HL-60/S4 (cell line): Measurements from ENCODE around the gene PRAMEF11.
"Not testable (repeated sequence)": the region's sequence is repeated elsewhere in the genome, so short reads cannot be mapped to it uniquely, and the experiment has no call there.

ENCODE experiments used
- in situ Hi-C: fragments of 300-500 bp; cut with MboI; formaldehyde crosslinking; loops from 2 replicates; pipeline ENCODE4 v1.14.3; 2022; ENCODE audit warnings: low sequenced_read_pairs

PRAMEF11 gene

GRCh38 chr1:12831310-12831709 is at the start of gene PRAMEF11:
Gene PRAMEF11, minus strand, starts transcription at chr1:12831410. Its CDS starts 2,621 bp downstream, at chr1:12828789.
- in situ Hi-C loops, result not testable (repeated sequence)

- in situ Hi-C loops, result not testable (repeated sequence)
Observed at GRCh38 chr1:12878453-12878852, 47.2 kb upstream of the PRAMEF11 start.

GRCh38 chr1:12863131-12863880 is 32.1 kb upstream of the PRAMEF11 start:
- in situ Hi-C loops, result not testable (repeated sequence)

- in situ Hi-C loops, result not testable (repeated sequence)
Observed at GRCh38 chr1:12856786-12857185, 25.6 kb upstream of the PRAMEF11 start, which contains the start of gene PRAMEF2. Gene PRAMEF2, plus strand, starts transcription at chr1:12857086. Its CDS starts 1,924 bp downstream, at chr1:12859010.

GRCh38 chr1:12851779-12852178 is 20.6 kb upstream of the PRAMEF11 start:
- in situ Hi-C loops, result no loop called here

GRCh38 chr1:12848620-12849019 is 17.4 kb upstream of the PRAMEF11 start, which contains the start of gene HNRNPCL1:
Gene HNRNPCL1, minus strand, starts transcription at chr1:12848720. Its CDS starts 431 bp downstream, at chr1:12848289.
- in situ Hi-C loops, result not testable (repeated sequence)

GRCh38 chr1:12833251-12833650 is 2.0 kb upstream of the PRAMEF11 start:
- in situ Hi-C loops, result not testable (repeated sequence)

GRCh38 chr1:12819061-12819460 is 12.1 kb downstream of the PRAMEF11 start:
- in situ Hi-C loops, result not testable (repeated sequence)

- in situ Hi-C loops, result no loop called here
Observed at GRCh38 chr1:12811409-12811784, 19.8 kb downstream of the PRAMEF11 start.

GRCh38 chr1:12810691-12811408 is 20.4 kb downstream of the PRAMEF11 start:
- in situ Hi-C loops, result no loop called here

- in situ Hi-C loops, result no loop called here
Observed at GRCh38 chr1:12809933-12810332, 21.3 kb downstream of the PRAMEF11 start.

- in situ Hi-C loops, result no loop called here
Observed at GRCh38 chr1:12799730-12800129, 31.5 kb downstream of the PRAMEF11 start.

GRCh38 chr1:12798911-12799310 is 32.3 kb downstream of the PRAMEF11 start:
- in situ Hi-C loops, result no loop called here

- in situ Hi-C loops, result not testable (repeated sequence)
Observed at GRCh38 chr1:12791097-12791496, 40.1 kb downstream of the PRAMEF11 start, which contains the start of gene PRAMEF1. Gene PRAMEF1, plus strand, starts transcription at chr1:12791397. Its CDS starts 1,831 bp downstream, at chr1:12793228.

GRCh38 chr1:12784729-12785128 is 46.5 kb downstream of the PRAMEF11 start:
- in situ Hi-C loops, result not testable (repeated sequence)

- in situ Hi-C loops, result not testable (repeated sequence)
Observed at GRCh38 chr1:12783783-12784182, 47.4 kb downstream of the PRAMEF11 start.

- in situ Hi-C loops, result not testable (repeated sequence)
Observed at GRCh38 chr1:12781488-12781887, 49.7 kb downstream of the PRAMEF11 start.

- in situ Hi-C loops, result no loop called here
Observed at GRCh38 chr1:12778907-12779306, 52.3 kb downstream of the PRAMEF11 start.

GRCh38 chr1:12778061-12778460 is 53.1 kb downstream of the PRAMEF11 start:
- in situ Hi-C loops, result no loop called here

- in situ Hi-C loops, result no loop called here
Observed at GRCh38 chr1:12776801-12777557, 54.2 kb downstream of the PRAMEF11 start.

- in situ Hi-C loops, result no loop called here
Observed at GRCh38 chr1:12775443-12775842, 55.8 kb downstream of the PRAMEF11 start.
